Retinal pigment epithelial cell (primary cell): ENCODE data around the gene PTX4.
"Not testable (repeated sequence)": the region's sequence is repeated elsewhere in the genome, so short reads cannot be mapped to it uniquely, and the experiment has no call there.

Experiments
- DNase-seq: peaks from one replicate; pipeline ENCODE4 v3.0.0-alpha.2; 2010; ENCODE audit warnings: low read depth
- H3K4me3 ChIP-seq: 2 replicates; pipeline ENCODE4 v1.5.1; 2011; ENCODE audit warnings: mild to moderate bottlenecking, low read length, control low read depth, moderate library complexity
- CTCF ChIP-seq: conservative IDR thresholded peaks from 2 replicates; pipeline ENCODE4 v1.5.1; 2011; ENCODE audit warnings: low read depth, low read length, control low read depth, inconsistent platforms

Gene PTX4

GRCh38 chr16:1444730-1445517, 43.8 kb downstream of the PTX4 start:
- no peak for DNase-seq
- TF ChIP-seq CTCF, result no peak

GRCh38 chr16:1443980-1444729, 44.6 kb downstream of the PTX4 start, which contains the start of gene CCDC154:
TSS of gene CCDC154 (minus strand) at chr16:1444556. CDS start at chr16:1444322, 234 bp downstream.
- TF ChIP-seq CTCF, result no peak
- no peak within 1 kb of the TSS for H3K4me3 ChIP-seq
- DNase-seq, result no peak

More at GRCh38 chr16:1444730-1445517, 43.8 kb downstream of the PTX4 start:
- H3K4me3 ChIP-seq, result no peak overlapping the region

- H3K4me3 ChIP-seq, result no peak overlapping the region
- no peak for DNase-seq
- no peak for TF ChIP-seq CTCF
Measured at GRCh38 chr16:1443403-1443973, 45.3 kb downstream of the PTX4 start.

- no peak overlapping the region for H3K4me3 ChIP-seq
- DNase-seq, result no peak
- no peak for TF ChIP-seq CTCF
Measured at GRCh38 chr16:1442697-1443096, 46.0 kb downstream of the PTX4 start.

- no peak for DNase-seq
- no peak for TF ChIP-seq CTCF
- no peak overlapping the region for H3K4me3 ChIP-seq
Measured at GRCh38 chr16:1441391-1441829, 47.3 kb downstream of the PTX4 start.

- H3K4me3 ChIP-seq, DNase-seq: not testable (repeated sequence)
Measured at GRCh38 chr16:1439699-1440074, 49.1 kb downstream of the PTX4 start.

GRCh38 chr16:1439058-1439698, 49.6 kb downstream of the PTX4 start:
- no peak for TF ChIP-seq CTCF
- H3K4me3 ChIP-seq, result no peak overlapping the region

More at GRCh38 chr16:1439058-1439698, 49.6 kb downstream of the PTX4 start:
- no peak for DNase-seq
